Upper lobe of left lung (tissue), 4 donors: ENCODE measurements around the gene HDAC5.

Experiments used
- CTCF ChIP-seq, 6 experiments: fragments of 450-650 bp in 4 of 6; fragments of 200-600 bp in 2 of 6; sonication (generic) in 2 of 6; IDR thresholded peaks; one replicate each; pipeline ENCODE4 v1.5.1; 2016 to 2019; ENCODE audit warnings: antibody characterized with exemption in 6 of 6
- POLR2AphosphoS5 ChIP-seq, 2 donors: sonication (generic); formaldehyde crosslinking; IDR thresholded peaks; one replicate each; pipeline ENCODE4 v1.5.1; 2017; ENCODE audit warnings: antibody characterized with exemption in 2 of 2

- TF ChIP-seq CTCF (IDR thresholded peaks at IDR 0.05) (no peak), POLR2AphosphoS5 (IDR thresholded peaks at IDR 0.05) (no peak)
These were observed 43.9 kb upstream of the HDAC5 start for GRCh38 chr17:44167181-44167861.
